ENCODE data around the gene EVX2.

The EVX2 gene

DNA sequence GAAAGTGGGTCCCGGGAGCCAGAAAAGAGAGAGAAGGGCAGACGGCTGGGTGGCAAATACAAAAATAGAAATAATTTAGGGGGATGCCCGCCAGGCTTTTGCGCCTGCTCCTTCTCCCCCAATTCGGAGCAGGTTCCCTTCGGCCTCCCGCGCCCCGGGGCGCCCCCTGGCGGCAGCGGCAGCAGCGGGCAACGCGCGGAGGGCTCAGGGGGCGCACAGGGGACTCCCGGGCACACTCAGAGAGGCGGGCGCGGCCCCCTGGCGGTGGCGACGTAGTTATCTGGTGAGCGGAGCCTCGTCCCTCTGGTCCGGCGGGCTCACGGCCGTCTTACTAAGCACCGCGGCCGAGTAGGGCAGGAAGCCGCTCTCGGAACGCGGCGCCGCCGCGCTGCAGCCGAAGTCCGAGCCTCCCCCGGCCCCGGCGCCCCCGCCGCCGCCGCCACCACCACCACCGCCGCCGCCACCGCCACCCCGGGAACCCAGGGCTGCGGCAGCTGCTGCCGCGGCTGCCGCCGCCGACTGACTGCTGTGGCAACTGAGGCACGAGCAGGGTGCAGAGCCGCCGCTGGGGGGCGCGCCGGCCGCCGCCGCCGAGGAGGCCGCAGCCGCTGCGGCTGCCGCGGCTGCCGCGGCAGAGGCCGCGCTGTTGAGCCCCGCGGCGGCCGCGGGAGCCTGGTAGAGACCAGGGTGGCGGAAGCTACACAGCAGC is 3.8 kb downstream of the EVX2 start (continued):
- TF ChIP-seq ZNF76 (tag by site-specific recombination; IDR thresholded peaks at IDR 0.05; ENCODE audit: borderline replicate concordance, low read depth), result peak; percentile 52; the same call in 1 of the 2 replicates
- 0 out of 2 replicates have a peak, but pooled peaks have one; percentile 19 for TF ChIP-seq ZNF341 (tag by site-specific recombination; IDR thresholded peaks at IDR 0.05; ENCODE audit: low read depth)
- peak; percentile 26; the same call in 1 of the 2 replicates for TF ChIP-seq ZEB2 (tag by site-specific recombination; IDR thresholded peaks at IDR 0.05)
- TF ChIP-seq, protein P1, sequence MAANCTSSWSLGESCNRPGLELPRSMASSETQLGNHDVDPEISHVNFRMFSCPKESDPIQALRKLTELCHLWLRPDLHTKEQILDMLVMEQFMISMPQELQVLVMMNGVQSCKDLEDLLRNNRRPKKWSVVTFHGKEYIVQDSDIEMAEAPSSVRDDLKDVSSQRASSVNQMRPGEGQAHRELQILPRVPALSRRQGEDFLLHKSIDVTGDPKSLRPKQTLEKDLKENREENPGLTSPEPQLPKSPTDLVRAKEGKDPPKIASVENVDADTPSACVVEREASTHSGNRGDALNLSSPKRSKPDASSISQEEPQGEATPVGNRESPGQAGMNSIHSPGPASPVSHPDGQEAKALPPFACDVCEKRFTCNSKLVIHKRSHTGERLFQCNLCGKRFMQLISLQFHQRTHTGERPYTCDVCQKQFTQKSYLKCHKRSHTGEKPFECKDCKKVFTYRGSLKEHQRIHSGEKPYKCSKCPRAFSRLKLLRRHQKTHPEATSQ (tag by site-specific recombination; IDR thresholded peaks at IDR 0.05), result no peak
- 0 out of 2 replicates have a peak, but pooled peaks have one; percentile 56 for TF ChIP-seq ZNF184 (tag by site-specific recombination; IDR thresholded peaks at IDR 0.05)
- TF ChIP-seq, protein P2, sequence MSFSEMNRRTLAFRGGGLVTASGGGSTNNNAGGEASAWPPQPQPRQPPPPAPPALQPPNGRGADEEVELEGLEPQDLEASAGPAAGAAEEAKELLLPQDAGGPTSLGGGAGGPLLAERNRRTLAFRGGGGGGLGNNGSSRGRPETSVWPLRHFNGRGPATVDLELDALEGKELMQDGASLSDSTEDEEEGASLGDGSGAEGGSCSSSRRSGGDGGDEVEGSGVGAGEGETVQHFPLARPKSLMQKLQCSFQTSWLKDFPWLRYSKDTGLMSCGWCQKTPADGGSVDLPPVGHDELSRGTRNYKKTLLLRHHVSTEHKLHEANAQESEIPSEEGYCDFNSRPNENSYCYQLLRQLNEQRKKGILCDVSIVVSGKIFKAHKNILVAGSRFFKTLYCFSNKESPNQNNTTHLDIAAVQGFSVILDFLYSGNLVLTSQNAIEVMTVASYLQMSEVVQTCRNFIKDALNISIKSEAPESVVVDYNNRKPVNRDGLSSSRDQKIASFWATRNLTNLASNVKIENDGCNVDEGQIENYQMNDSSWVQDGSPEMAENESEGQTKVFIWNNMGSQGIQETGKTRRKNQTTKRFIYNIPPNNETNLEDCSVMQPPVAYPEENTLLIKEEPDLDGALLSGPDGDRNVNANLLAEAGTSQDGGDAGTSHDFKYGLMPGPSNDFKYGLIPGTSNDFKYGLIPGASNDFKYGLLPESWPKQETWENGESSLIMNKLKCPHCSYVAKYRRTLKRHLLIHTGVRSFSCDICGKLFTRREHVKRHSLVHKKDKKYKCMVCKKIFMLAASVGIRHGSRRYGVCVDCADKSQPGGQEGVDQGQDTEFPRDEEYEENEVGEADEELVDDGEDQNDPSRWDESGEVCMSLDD (tag by site-specific recombination; IDR thresholded peaks at IDR 0.05), result peak; percentile 70
- TF ChIP-seq GLIS1 (tag by site-specific recombination; IDR thresholded peaks at IDR 0.05), result no peak
- no peak for TF ChIP-seq ZNF623 (tag by site-specific recombination; IDR thresholded peaks at IDR 0.05)
- TF ChIP-seq HOXD13 (CRISPR knock-in tag; IDR thresholded peaks at IDR 0.05; ENCODE audit: borderline replicate concordance), result no peak

DNA sequence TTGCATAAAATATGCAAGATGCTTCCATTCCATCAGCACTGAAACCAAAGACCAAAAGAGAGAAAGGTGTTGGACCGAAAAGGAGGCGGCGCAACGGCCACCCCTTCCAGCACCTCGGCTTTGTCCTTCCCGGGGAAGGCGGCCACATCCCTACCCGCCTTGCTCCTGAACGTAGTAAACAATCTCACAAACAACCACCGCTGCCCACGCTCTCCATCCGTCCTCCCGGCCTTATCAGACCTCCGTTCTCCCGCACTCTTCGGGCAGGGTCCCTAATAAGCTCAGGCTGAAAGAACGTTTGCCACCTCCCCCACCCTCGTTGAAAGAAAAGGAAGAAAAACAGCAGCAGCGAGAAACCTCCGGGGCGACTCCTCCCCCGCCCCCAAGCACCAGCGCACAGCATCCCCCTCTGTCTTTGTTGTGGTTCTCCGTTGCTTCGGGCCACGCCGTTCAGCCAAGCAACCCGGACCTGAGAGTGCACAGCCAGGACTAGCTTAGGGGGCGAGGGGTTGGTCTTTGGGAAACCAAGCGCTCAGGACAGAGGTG is 4.4 kb downstream of the EVX2 start:
- CTCF ChIA-PET, result interaction anchor here (0.6 to 3.2 kb wide), 33 partner anchors 8 to 1073 kb away, joined by 3 to 44 read pairs (median 4); partner anchors contain the start of genes HOXD12, HOXD13 and LNPK
- Histone ChIP-seq H3K36me3 (ENCODE audit: control insufficient read depth in 2 of 2, insufficient read depth in 1 of 2, low read length in 2 of 2) (no peaks in the 10 kb centered on the region), H3K4me1 (ENCODE audit: control insufficient read depth, insufficient read depth, low read length) (no peaks in the 10 kb centered on the region), H3K27ac (ENCODE audit: extremely low read depth, low read depth, low read length) (peak overlapping the region; percentile 33; the same call in 1 of the 2 replicates), H3K4me3 (ENCODE audit: low read depth, low read length) (peak overlapping the region; percentile 42), H3K9me3 (ENCODE audit: control insufficient read depth, insufficient read depth, low read depth, low read length) (no peaks in the 10 kb centered on the region)
- POLR2A ChIA-PET, result interaction anchor here (0.8 to 2.7 kb wide), 2 partner anchors 25 to 77 kb away, joined by 4 to 12 read pairs; partner anchors contain the start of gene LNPK
- TF ChIP-seq ZNF19 (tag by site-specific recombination; IDR thresholded peaks at IDR 0.05; ENCODE audit: low read depth), result no peak
- 0 out of 2 replicates have a peak, but pooled peaks have one; percentile 27 for TF ChIP-seq SP7 (tag by site-specific recombination; IDR thresholded peaks at IDR 0.05)
- TF ChIP-seq, protein P3, sequence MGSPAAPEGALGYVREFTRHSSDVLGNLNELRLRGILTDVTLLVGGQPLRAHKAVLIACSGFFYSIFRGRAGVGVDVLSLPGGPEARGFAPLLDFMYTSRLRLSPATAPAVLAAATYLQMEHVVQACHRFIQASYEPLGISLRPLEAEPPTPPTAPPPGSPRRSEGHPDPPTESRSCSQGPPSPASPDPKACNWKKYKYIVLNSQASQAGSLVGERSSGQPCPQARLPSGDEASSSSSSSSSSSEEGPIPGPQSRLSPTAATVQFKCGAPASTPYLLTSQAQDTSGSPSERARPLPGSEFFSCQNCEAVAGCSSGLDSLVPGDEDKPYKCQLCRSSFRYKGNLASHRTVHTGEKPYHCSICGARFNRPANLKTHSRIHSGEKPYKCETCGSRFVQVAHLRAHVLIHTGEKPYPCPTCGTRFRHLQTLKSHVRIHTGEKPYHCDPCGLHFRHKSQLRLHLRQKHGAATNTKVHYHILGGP (tag by site-specific recombination; IDR thresholded peaks at IDR 0.05), result no peak
- TF ChIP-seq ZNF335 (tag by site-specific recombination; conservative IDR thresholded peaks at IDR 0.05), result peak; percentile 67
- TF ChIP-seq ZNF132 (tag by site-specific recombination; IDR thresholded peaks at IDR 0.05; ENCODE audit: borderline replicate concordance), result no peak
- no peak for TF ChIP-seq ZNF426 (tag by site-specific recombination; IDR thresholded peaks at IDR 0.05)
- no peak for TF ChIP-seq ZXDB (tag by site-specific recombination; IDR thresholded peaks at IDR 0.05)
- TF ChIP-seq, protein P4, sequence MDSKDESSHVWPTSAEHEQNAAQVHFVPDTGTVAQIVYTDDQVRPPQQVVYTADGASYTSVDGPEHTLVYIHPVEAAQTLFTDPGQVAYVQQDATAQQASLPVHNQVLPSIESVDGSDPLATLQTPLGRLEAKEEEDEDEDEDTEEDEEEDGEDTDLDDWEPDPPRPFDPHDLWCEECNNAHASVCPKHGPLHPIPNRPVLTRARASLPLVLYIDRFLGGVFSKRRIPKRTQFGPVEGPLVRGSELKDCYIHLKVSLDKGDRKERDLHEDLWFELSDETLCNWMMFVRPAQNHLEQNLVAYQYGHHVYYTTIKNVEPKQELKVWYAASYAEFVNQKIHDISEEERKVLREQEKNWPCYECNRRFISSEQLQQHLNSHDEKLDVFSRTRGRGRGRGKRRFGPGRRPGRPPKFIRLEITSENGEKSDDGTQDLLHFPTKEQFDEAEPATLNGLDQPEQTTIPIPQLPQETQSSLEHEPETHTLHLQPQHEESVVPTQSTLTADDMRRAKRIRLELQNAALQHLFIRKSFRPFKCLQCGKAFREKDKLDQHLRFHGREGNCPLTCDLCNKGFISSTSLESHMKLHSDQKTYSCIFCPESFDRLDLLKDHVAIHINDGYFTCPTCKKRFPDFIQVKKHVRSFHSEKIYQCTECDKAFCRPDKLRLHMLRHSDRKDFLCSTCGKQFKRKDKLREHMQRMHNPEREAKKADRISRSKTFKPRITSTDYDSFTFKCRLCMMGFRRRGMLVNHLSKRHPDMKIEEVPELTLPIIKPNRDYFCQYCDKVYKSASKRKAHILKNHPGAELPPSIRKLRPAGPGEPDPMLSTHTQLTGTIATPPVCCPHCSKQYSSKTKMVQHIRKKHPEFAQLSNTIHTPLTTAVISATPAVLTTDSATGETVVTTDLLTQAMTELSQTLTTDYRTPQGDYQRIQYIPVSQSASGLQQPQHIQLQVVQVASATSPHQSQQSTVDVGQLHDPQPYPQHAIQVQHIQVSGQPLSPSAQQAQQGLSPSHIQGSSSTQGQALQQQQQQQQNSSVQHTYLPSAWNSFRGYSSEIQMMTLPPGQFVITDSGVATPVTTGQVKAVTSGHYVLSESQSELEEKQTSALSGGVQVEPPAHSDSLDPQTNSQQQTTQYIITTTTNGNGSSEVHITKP (tag by site-specific recombination; IDR thresholded peaks at IDR 0.05), result peak; percentile 16; the same call in 1 of the 2 replicates
- no peak for TF ChIP-seq ZNF223 (tag by site-specific recombination; IDR thresholded peaks at IDR 0.05)
- TF ChIP-seq, protein P5, sequence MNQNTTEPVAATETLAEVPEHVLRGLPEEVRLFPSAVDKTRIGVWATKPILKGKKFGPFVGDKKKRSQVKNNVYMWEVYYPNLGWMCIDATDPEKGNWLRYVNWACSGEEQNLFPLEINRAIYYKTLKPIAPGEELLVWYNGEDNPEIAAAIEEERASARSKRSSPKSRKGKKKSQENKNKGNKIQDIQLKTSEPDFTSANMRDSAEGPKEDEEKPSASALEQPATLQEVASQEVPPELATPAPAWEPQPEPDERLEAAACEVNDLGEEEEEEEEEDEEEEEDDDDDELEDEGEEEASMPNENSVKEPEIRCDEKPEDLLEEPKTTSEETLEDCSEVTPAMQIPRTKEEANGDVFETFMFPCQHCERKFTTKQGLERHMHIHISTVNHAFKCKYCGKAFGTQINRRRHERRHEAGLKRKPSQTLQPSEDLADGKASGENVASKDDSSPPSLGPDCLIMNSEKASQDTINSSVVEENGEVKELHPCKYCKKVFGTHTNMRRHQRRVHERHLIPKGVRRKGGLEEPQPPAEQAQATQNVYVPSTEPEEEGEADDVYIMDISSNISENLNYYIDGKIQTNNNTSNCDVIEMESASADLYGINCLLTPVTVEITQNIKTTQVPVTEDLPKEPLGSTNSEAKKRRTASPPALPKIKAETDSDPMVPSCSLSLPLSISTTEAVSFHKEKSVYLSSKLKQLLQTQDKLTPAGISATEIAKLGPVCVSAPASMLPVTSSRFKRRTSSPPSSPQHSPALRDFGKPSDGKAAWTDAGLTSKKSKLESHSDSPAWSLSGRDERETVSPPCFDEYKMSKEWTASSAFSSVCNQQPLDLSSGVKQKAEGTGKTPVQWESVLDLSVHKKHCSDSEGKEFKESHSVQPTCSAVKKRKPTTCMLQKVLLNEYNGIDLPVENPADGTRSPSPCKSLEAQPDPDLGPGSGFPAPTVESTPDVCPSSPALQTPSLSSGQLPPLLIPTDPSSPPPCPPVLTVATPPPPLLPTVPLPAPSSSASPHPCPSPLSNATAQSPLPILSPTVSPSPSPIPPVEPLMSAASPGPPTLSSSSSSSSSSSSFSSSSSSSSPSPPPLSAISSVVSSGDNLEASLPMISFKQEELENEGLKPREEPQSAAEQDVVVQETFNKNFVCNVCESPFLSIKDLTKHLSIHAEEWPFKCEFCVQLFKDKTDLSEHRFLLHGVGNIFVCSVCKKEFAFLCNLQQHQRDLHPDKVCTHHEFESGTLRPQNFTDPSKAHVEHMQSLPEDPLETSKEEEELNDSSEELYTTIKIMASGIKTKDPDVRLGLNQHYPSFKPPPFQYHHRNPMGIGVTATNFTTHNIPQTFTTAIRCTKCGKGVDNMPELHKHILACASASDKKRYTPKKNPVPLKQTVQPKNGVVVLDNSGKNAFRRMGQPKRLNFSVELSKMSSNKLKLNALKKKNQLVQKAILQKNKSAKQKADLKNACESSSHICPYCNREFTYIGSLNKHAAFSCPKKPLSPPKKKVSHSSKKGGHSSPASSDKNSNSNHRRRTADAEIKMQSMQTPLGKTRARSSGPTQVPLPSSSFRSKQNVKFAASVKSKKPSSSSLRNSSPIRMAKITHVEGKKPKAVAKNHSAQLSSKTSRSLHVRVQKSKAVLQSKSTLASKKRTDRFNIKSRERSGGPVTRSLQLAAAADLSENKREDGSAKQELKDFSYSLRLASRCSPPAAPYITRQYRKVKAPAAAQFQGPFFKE (tag by site-specific recombination; IDR thresholded peaks at IDR 0.05; ENCODE audit: borderline replicate concordance), result no peak
